Measurements from ENCODE around the gene MPP3. TPM values are rescaled to one million over a fixed set of nuclear protein-coding genes. Genes with fewer than 3 reads are reported as not detected.
A peak's percentile ranks its signal among the peaks of the same experiment; 100 is the strongest.

The MPP3 gene
- total and polyA plus RNA-seq, 9 of the 15 experiments (the other 6 are each of a cell fraction or from before 2014, with no cell fraction given) = 0.41 to 10.4 (median 4.5) TPM

DNA sequence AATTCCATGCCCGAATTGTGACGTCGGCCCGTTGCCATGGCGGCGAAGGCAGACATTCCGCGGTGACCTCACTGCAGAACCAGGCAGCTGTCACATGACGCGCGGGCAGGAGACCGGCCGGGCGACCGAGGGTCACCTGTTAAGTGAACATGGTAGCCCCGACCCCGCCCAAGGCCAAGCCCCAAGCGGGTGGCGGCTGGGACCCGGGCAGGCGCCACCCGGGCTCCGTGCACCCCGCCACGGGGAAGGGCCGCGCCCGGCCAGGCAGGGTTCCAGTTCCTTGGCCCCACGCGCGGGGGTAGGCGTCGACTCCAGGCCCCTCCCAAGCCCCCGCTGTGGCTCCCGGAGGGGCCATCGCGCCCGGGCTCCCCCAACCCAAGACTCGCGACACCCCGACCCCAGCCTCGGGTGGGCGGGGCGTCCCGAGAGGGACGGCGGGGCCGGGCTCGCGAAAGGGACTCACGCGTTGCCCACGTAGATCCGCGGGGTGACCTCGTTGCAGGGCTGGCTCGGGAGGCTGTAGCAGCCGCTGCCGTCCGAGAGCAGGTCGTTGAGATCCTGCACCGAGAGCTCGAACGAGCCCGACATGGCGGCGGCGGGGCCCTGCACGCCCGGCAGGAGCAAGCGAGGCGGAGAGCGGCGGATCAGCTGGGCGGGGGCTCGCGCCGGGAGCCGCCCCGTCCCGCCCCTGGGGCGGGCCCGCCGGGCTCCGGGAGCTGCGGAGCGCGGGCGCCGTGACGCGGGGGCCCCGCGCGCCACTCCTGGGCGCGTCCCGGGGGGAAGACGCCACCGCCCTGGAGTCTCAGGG is 54.4 kb downstream of the MPP3 start, which contains the start of gene DUSP3 (continued):
- TF ChIP-seq, protein P1, sequence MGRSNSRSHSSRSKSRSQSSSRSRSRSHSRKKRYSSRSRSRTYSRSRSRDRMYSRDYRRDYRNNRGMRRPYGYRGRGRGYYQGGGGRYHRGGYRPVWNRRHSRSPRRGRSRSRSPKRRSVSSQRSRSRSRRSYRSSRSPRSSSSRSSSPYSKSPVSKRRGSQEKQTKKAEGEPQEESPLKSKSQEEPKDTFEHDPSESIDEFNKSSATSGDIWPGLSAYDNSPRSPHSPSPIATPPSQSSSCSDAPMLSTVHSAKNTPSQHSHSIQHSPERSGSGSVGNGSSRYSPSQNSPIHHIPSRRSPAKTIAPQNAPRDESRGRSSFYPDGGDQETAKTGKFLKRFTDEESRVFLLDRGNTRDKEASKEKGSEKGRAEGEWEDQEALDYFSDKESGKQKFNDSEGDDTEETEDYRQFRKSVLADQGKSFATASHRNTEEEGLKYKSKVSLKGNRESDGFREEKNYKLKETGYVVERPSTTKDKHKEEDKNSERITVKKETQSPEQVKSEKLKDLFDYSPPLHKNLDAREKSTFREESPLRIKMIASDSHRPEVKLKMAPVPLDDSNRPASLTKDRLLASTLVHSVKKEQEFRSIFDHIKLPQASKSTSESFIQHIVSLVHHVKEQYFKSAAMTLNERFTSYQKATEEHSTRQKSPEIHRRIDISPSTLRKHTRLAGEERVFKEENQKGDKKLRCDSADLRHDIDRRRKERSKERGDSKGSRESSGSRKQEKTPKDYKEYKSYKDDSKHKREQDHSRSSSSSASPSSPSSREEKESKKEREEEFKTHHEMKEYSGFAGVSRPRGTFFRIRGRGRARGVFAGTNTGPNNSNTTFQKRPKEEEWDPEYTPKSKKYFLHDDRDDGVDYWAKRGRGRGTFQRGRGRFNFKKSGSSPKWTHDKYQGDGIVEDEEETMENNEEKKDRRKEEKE (IDR thresholded peaks at IDR 0.05; ENCODE audit: borderline replicate concordance in 1 of 2, control insufficient read depth in 1 of 2, low read depth in 2 of 2, low read length in 1 of 2) = no peak
- TF ChIP-seq ADNP (tag; IDR thresholded peaks at IDR 0.05) (no peak), HNRNPL (IDR thresholded peaks at IDR 0.05; ENCODE audit: low read depth, low read length) (no peak), ZNF212 (CRISPR knock-in tag; IDR thresholded peaks at IDR 0.05) (no peak), TCF3 (CRISPR knock-in tag; IDR thresholded peaks at IDR 0.05) (no peak), ZNF232 (CRISPR knock-in tag; IDR thresholded peaks at IDR 0.05) (no peak), EGR1 (conservative IDR thresholded peaks at IDR 0.05) (no peak), PHB (CRISPR knock-in tag; IDR thresholded peaks at IDR 0.05) (no peak), ILK (tag; IDR thresholded peaks at IDR 0.05; ENCODE audit: borderline replicate concordance, low read depth) (no peak), ZNF133 (CRISPR knock-in tag; IDR thresholded peaks at IDR 0.05) (no peak), E2F8 (IDR thresholded peaks at IDR 0.05; ENCODE audit: low read depth, partially characterized antibody) (no peak), TSHZ1 (CRISPR knock-in tag; IDR thresholded peaks at IDR 0.05) (no peak), DDX20 (tag; IDR thresholded peaks at IDR 0.05; ENCODE audit: low read depth) (no peak), MEF2D (tag; conservative IDR thresholded peaks at IDR 0.05; ENCODE audit: low read depth) (no peak), SAFB (IDR thresholded peaks at IDR 0.05; ENCODE audit: borderline replicate concordance, low read depth, low read length) (peak; percentile 64; the same call in 1 of the 2 replicates)
- TF ChIP-seq, protein P2, sequence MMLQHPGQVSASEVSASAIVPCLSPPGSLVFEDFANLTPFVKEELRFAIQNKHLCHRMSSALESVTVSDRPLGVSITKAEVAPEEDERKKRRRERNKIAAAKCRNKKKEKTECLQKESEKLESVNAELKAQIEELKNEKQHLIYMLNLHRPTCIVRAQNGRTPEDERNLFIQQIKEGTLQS (IDR thresholded peaks at IDR 0.05) = peak; percentile 85
- TF ChIP-seq, protein P2 (CRISPR knock-in tag; conservative IDR thresholded peaks at IDR 0.05) = no peak; the same call in 1 of the 2 replicates

Data from K562 (cell line).